ENCODE results near the gene ZNF492. TPM values are rescaled to one million over a fixed set of nuclear protein-coding genes. Genes with fewer than 3 reads are reported as not detected.

ZNF492 gene
- polyA plus RNA-seq (ENCODE audit: insufficient read length) = 4.1 TPM
- long read RNA-seq, donor 1, full-length matches to known transcripts = 1 of 1 reads
- long read RNA-seq, donor 1, partial matches to known transcripts = 0 of 1 reads
- long read RNA-seq, donor 1, other reads (novel, unspliced or antisense) = 0 of 1 reads
- long read RNA-seq, donor 2, full-length matches to known transcripts = 2 of 2 reads
- long read RNA-seq, donor 2, partial matches to known transcripts = 0 of 2 reads
- long read RNA-seq, donor 2, other reads (novel, unspliced or antisense) = 0 of 2 reads
- long read RNA-seq, donor 3, full-length matches to known transcripts = 2 of 2 reads
- long read RNA-seq, donor 3, partial matches to known transcripts = 0 of 2 reads
- long read RNA-seq, donor 3, other reads (novel, unspliced or antisense) = 0 of 2 reads
- long read RNA-seq, donor 4 = 0 reads
- long read RNA-seq, donor 5 = 0 reads
- long read RNA-seq, donor 6, full-length matches to known transcripts = 3 of 3 reads
- long read RNA-seq, donor 6, partial matches to known transcripts = 0 of 3 reads
- long read RNA-seq, donor 6, other reads (novel, unspliced or antisense) = 0 of 3 reads
- long read RNA-seq, donor 7, full-length matches to known transcripts = 2 of 2 reads
- long read RNA-seq, donor 7, partial matches to known transcripts = 0 of 2 reads
- long read RNA-seq, donor 7, other reads (novel, unspliced or antisense) = 0 of 2 reads
- long read RNA-seq, donor 8, full-length matches to known transcripts = 1 of 1 reads
- long read RNA-seq, donor 8, partial matches to known transcripts = 0 of 1 reads
- long read RNA-seq, donor 8, other reads (novel, unspliced or antisense) = 0 of 1 reads

GRCh38 chr19:22633706-22634449 lies at the start of gene ZNF492:
ZNF492 (plus strand) TSS chr19:22634324; CDS start chr19:22653400, 19,076 bp downstream.
- peak; percentile 94 for DNase-seq

- no peak for DNase-seq
Observed at GRCh38 chr19:22595422-22595821, 38.7 kb upstream of the ZNF492 start.

- peak; percentile 27 for DNase-seq
Observed at GRCh38 chr19:22595918-22596341, 38.2 kb upstream of the ZNF492 start.

- no peak for DNase-seq
Observed at GRCh38 chr19:22600690-22601648, 33.2 kb upstream of the ZNF492 start.

- DNase-seq = no peak
Observed at GRCh38 chr19:22601906-22602630, 32.1 kb upstream of the ZNF492 start.

GRCh38 chr19:22602631-22603272 lies 31.4 kb upstream of the ZNF492 start:
- no peak for DNase-seq

GRCh38 chr19:22603518-22604440 lies 30.3 kb upstream of the ZNF492 start:
- DNase-seq = no peak

- DNase-seq = no peak
Observed at GRCh38 chr19:22604571-22605274, 29.4 kb upstream of the ZNF492 start.

- DNase-seq = no peak
Observed at GRCh38 chr19:22605275-22606211, 28.6 kb upstream of the ZNF492 start.

GRCh38 chr19:22606212-22606553 lies 27.9 kb upstream of the ZNF492 start:
- no peak for DNase-seq

- DNase-seq = no peak
Observed at GRCh38 chr19:22606954-22607652, 27.0 kb upstream of the ZNF492 start.

- no peak for DNase-seq
Observed at GRCh38 chr19:22607653-22608430, 26.3 kb upstream of the ZNF492 start.

GRCh38 chr19:22608441-22608840 lies 25.7 kb upstream of the ZNF492 start:
- DNase-seq = no peak

GRCh38 chr19:22609630-22610029 lies 24.5 kb upstream of the ZNF492 start:
- no peak for DNase-seq

GRCh38 chr19:22610121-22610520 lies 24.0 kb upstream of the ZNF492 start:
- no peak for DNase-seq

- DNase-seq = no peak
Observed at GRCh38 chr19:22612316-22612715, 21.8 kb upstream of the ZNF492 start.
